ENCODE measurements around the gene SMARCC1. TPM values are rescaled to one million over a fixed set of nuclear protein-coding genes. Genes with fewer than 3 reads are reported as not detected.

The SMARCC1 gene
- total RNA-seq, 2 donors from 2014 or later = 25.9 to 34.3 TPM

DNA sequence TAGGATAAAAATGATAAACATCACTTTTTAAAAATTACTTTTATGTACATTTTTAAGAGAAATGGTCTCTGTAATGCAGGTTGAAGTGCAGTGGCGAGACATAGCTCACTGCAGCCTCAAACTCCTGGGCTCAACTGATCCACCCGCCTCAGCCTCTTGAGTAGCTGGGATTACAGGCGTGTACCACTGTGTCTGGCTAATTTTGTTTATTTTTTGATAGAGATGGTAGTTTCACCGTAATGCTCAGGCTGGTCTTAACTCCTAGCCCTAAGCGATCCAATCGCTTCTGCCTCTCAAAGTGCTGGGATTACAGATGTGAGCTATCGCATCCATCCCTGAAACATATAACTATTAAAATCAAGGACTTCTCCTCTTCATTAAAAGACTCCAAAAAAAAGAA lies 140.0 kb downstream of the SMARCC1 start:
- H3K36me3 ChIP-seq (replicated peaks in 1 of 2; ENCODE audit: insufficient read depth in 1 of 2, low read depth in 2 of 2) = peaks cover 0 to 7% of the 10 kb centered on the region in 2 donors
- no peak overlapping the region for H3K4me3 ChIP-seq
- no peaks in the 10 kb centered on the region for H3K9me3 ChIP-seq
- no peak overlapping the region for H3K27ac ChIP-seq
- WGBS, 2 donors = 87 to 91% methylated on average over 7 of the region's 7 CpGs
- TF ChIP-seq, protein P1, sequence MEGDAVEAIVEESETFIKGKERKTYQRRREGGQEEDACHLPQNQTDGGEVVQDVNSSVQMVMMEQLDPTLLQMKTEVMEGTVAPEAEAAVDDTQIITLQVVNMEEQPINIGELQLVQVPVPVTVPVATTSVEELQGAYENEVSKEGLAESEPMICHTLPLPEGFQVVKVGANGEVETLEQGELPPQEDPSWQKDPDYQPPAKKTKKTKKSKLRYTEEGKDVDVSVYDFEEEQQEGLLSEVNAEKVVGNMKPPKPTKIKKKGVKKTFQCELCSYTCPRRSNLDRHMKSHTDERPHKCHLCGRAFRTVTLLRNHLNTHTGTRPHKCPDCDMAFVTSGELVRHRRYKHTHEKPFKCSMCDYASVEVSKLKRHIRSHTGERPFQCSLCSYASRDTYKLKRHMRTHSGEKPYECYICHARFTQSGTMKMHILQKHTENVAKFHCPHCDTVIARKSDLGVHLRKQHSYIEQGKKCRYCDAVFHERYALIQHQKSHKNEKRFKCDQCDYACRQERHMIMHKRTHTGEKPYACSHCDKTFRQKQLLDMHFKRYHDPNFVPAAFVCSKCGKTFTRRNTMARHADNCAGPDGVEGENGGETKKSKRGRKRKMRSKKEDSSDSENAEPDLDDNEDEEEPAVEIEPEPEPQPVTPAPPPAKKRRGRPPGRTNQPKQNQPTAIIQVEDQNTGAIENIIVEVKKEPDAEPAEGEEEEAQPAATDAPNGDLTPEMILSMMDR (IDR thresholded peaks at IDR 0.05) = no peak
- TF ChIP-seq POLR2A (IDR thresholded peaks at IDR 0.05) = no peak
- DNase-seq (no peak), ATAC-seq (no peak)
- no peaks in the 10 kb centered on the region for H3K27me3 ChIP-seq
- no peaks in the 10 kb centered on the region for H3K4me1 ChIP-seq
- intact Hi-C loops (cut with DNase I) = no loop called here

DNA sequence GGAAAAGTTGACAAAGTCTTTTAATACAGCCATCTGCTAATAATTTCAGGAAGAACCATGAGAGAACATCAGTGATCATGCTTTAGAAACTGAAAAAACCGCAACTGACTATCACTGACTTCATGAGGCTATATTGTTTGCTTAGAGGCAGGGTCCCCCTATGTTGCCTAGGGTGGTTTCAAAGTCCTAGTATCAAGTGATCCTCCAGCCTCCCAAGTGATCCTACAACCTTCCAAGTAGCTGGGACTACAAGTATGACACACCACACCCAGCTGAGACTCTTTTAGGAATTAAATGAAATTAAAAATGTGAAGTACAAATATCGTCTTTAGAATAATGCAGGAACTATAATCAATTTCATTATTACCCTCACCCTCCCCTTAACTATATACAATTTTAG lies 144.8 kb downstream of the SMARCC1 start:
- ATAC-seq = no peak
- no peak overlapping the region for H3K4me3 ChIP-seq
- no peak for DNase-seq
- H3K9me3 ChIP-seq = no peaks in the 10 kb centered on the region
- intact Hi-C loops (cut with DNase I) = no loop called here
- no peaks in the 10 kb centered on the region for H3K4me1 ChIP-seq
- H3K27ac ChIP-seq = no peak overlapping the region
- TF ChIP-seq, protein P1 (IDR thresholded peaks at IDR 0.05) = no peak
- no peak for TF ChIP-seq POLR2A (IDR thresholded peaks at IDR 0.05)
- WGBS, 2 donors = 93 to 95% methylated on average over 2 of the region's 2 CpGs
- H3K27me3 ChIP-seq = no peaks in the 10 kb centered on the region
- H3K36me3 ChIP-seq (replicated peaks in 1 of 2; ENCODE audit: insufficient read depth in 1 of 2, low read depth in 2 of 2) = peaks cover 0 to 21% of the 10 kb centered on the region in 2 donors

DNA sequence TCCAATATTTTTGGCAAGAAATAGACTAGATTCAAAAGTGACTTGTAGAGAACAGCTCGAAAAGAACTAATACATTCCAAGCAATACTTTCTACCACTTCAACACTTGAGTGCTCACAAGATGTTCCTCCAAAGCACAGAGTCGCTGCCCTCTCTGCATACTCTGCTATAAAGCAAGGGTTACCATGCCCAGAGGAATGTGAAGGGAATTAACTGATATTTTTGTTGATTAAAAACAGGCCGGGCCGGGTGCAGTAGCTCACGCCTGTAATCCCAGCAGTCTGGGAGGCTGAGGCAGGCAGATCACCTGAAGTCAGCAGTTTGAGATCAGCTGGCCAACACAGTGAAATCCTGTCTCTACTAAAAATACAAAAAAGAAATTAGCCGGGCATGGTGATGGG lies 145.5 kb downstream of the SMARCC1 start:
- H3K4me3 ChIP-seq = no peak overlapping the region
- H3K36me3 ChIP-seq (replicated peaks in 1 of 2; ENCODE audit: insufficient read depth in 1 of 2, low read depth in 2 of 2) = peaks cover 0 to 23% of the 10 kb centered on the region in 2 donors
- no peak overlapping the region for H3K27ac ChIP-seq
- no peak for ATAC-seq
- WGBS, 2 donors = 78 to 90% methylated on average over 6 of the region's 6 CpGs
- intact Hi-C loops (cut with DNase I) = no loop called here
- no peaks in the 10 kb centered on the region for H3K27me3 ChIP-seq
- TF ChIP-seq, protein P1 (IDR thresholded peaks at IDR 0.05) = no peak
- no peaks in the 10 kb centered on the region for H3K4me1 ChIP-seq
- H3K9me3 ChIP-seq = no peaks in the 10 kb centered on the region
- DNase-seq = no peak

DNA sequence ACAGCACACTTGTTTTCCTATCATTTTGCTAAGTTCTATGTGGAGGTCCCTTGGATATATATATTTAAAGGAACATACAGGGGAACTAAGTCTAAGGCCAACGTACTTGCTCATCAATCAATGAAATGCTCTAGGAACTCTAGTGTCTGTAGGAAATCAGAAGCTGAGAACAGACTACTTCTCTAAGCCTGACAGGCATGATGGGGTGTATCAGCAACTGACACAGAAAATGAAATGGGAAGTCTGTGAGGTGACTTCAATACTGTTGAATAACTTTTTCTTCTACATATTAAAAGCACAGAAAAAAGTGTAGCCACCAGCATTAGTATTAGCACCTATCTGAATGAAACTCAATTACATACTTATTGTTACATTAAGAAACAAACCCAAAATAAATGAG lies 146.2 kb downstream of the SMARCC1 start:
- no peaks in the 10 kb centered on the region for H3K27me3 ChIP-seq
- DNase-seq (no peak), ATAC-seq (no peak)
- 68 to 89% methylated on average over 1 of the region's 1 CpG for WGBS, 2 donors
- intact Hi-C loops (cut with DNase I) = no loop called here
- H3K27ac ChIP-seq = no peak overlapping the region
- no peak overlapping the region for H3K4me3 ChIP-seq
- TF ChIP-seq POLR2A (IDR thresholded peaks at IDR 0.05) = no peak
- TF ChIP-seq, protein P1 (IDR thresholded peaks at IDR 0.05) = no peak
- no peaks in the 10 kb centered on the region for H3K4me1 ChIP-seq
- no peaks in the 10 kb centered on the region for H3K9me3 ChIP-seq
- peaks cover 0 to 23% of the 10 kb centered on the region in 2 donors for H3K36me3 ChIP-seq (replicated peaks in 1 of 2; ENCODE audit: insufficient read depth in 1 of 2, low read depth in 2 of 2)

DNA sequence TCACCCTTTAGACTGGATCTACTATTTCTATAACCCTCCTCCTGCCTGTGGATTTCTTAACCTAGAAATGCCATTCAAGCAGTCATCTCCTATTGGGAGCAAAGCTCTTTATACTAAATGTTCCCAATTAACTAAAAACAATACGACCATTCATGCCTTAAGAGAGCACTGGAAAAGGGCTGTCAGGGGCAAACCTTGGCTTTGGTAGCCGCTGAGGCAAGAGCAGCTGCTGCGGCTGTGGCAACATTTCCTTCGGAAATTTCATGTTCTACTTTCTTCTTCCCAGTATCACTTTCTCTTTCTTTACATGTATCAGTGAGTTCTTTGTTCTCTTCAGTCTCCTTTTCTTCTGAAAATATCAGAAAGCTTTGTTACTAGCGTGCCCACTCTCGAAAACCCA lies 146.7 kb downstream of the SMARCC1 start:
- ATAC-seq = no peak
- TF ChIP-seq POLR2A (IDR thresholded peaks at IDR 0.05) = no peak
- TF ChIP-seq, protein P1 (IDR thresholded peaks at IDR 0.05) = no peak
- DNase-seq = no peak
- H3K9me3 ChIP-seq = no peaks in the 10 kb centered on the region
- H3K27ac ChIP-seq = no peak overlapping the region
- 81 to 96% methylated on average over 6 of the region's 6 CpGs for WGBS, 2 donors
- H3K36me3 ChIP-seq (replicated peaks in 1 of 2; ENCODE audit: insufficient read depth in 1 of 2, low read depth in 2 of 2) = peaks cover 0 to 26% of the 10 kb centered on the region in 2 donors
- H3K4me3 ChIP-seq = no peak overlapping the region
- no peaks in the 10 kb centered on the region for H3K27me3 ChIP-seq
- no peaks in the 10 kb centered on the region for H3K4me1 ChIP-seq
- intact Hi-C loops (cut with DNase I) = no loop called here
